ENCODE data around the gene HCFC1R1. TPM values are rescaled to one million over a fixed set of nuclear protein-coding genes. Genes with fewer than 3 reads are reported as not detected.

HCFC1R1 gene
- polyA plus RNA-seq, 3 donors = 16.7 to 27.1 (median 19.9) TPM

- H3K27me3 ChIP-seq (ENCODE audit: control insufficient read depth in 2 of 2, insufficient read depth in 2 of 2, low read length in 2 of 2) = peaks cover 0 to 14% of the 10 kb centered on the region in 2 donors
- intact Hi-C loops (cut with micrococcal nuclease) = loop anchor here (2.0 to 10.0 kb wide), 5 partner anchors 16 to 1249 kb away; partner anchors contain the start of genes ELOB (in 1 of the 2), PAQR4 (in 1 of the 2) and TFAP4 (in 1 of the 2)
- Mint-ChIP-seq H3K27ac (peak overlapping the region; percentile 87 to 99 (median 95)), H3K4me3 (peak overlapping the region; percentile 88 to 96), H3K27me3 (ENCODE audit: low read depth in 3 of 3) (peaks cover 18 to 21% (median 19%) of the 10 kb centered on the region in 3 donors), H3K36me3 (peaks cover 18 to 24% of the 10 kb centered on the region in 2 donors), H3K9me3 (peaks cover 0 to 8% (median 0%) of the 10 kb centered on the region in 7 donors), H3K4me1 (peaks cover 58% of the 10 kb centered on the region)
- peak overlapping the region; percentile 42 for H2AFZ ChIP-seq (ENCODE audit: insufficient read depth, low read depth, low read length, poor library complexity, severe bottlenecking)
- H4K20me1 ChIP-seq (ENCODE audit: insufficient read depth, low read length) = peaks cover 66% of the 10 kb centered on the region
- H3K4me1 ChIP-seq (ENCODE audit: control insufficient read depth in 1 of 2, insufficient read depth in 2 of 2, low read length in 2 of 2) = peaks cover 61 to 65% of the 10 kb centered on the region in 2 donors
- peak overlapping the region in 2 of 3 experiments; percentile 58 to 91 for H3K4me3 ChIP-seq (replicated peaks in 1 of 3; ENCODE audit: low read depth in 2 of 3, low read length in 3 of 3)
- peak in 2 of 3 donors; percentile 49 to 50 for DNase-seq
- H3K9me3 ChIP-seq (replicated peaks in 1 of 2; ENCODE audit: control insufficient read depth in 1 of 2, insufficient read depth in 1 of 2, low read length in 2 of 2) = no peaks in the 10 kb centered on the region
- H3K9ac ChIP-seq (ENCODE audit: insufficient read depth, low read length, poor library complexity, severe bottlenecking) = peak overlapping the region; percentile 44
- peak overlapping the region; percentile 99 for H3K4me2 ChIP-seq (replicated peaks; ENCODE audit: extremely low read depth, low read length, poor library complexity, severe bottlenecking)
- 38% methylated on average over 6 of the region's 8 CpGs for WGBS (ENCODE audit: insufficient coverage)
- H3K79me2 ChIP-seq (ENCODE audit: insufficient read depth, low read length) = no peaks in the 10 kb centered on the region
- H3K27ac ChIP-seq (ENCODE audit: low read depth in 1 of 2, low read length in 2 of 2) = peak overlapping the region; percentile 18 to 96
- H3K36me3 ChIP-seq (replicated peaks in 1 of 2; ENCODE audit: control insufficient read depth in 1 of 2, insufficient read depth in 2 of 2, low read length in 2 of 2) = peaks cover 19 to 21% of the 10 kb centered on the region in 2 donors
- no peak for TF ChIP-seq CTCF (IDR thresholded peaks at IDR 0.05)
Observed at GRCh38 chr16:3022684-3023414, 893 bp downstream of the HCFC1R1 start.

DNA sequence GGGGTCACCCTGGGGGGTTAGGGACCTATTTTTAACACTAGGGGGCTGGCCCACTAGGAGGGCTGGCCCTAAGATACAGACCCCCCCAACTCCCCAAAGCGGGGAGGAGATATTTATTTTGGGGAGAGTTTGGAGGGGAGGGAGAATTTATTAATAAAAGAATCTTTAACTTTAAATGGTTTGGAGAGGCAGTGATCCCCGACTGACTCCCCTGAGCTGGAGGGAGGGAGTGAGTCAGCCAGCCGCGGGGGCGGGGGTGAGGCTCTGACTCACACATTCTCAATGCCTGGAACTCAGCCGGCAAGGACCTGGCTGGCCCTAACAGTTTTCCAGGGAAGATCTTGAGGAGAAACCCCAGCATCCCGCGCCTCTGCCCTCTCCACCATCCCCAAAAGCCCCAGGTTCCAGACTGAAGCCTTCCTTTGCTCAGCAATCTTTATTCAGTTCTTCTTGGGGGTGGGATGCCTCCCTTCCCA lies 1.5 kb downstream of the HCFC1R1 start:
- peak overlapping the region; percentile 87 to 99 (median 95) for H3K27ac Mint-ChIP-seq
- Histone ChIP-seq H3K9ac (ENCODE audit: insufficient read depth, low read length, poor library complexity, severe bottlenecking) (peak overlapping the region; percentile 59), H2AFZ (ENCODE audit: insufficient read depth, low read depth, low read length, poor library complexity, severe bottlenecking) (no peak overlapping the region), H3K36me3 (replicated peaks in 1 of 2; ENCODE audit: control insufficient read depth in 1 of 2, insufficient read depth in 2 of 2, low read length in 2 of 2) (peaks cover 18 to 19% of the 10 kb centered on the region in 2 donors), H3K4me3 (replicated peaks in 1 of 3; ENCODE audit: low read depth in 2 of 3, low read length in 3 of 3) (peak overlapping the region in 2 of 3 experiments; percentile 60 to 91), H3K9me3 (replicated peaks in 1 of 2; ENCODE audit: control insufficient read depth in 1 of 2, insufficient read depth in 1 of 2, low read length in 2 of 2) (no peaks in the 10 kb centered on the region), H3K79me2 (ENCODE audit: insufficient read depth, low read length) (no peaks in the 10 kb centered on the region), H3K27ac (ENCODE audit: low read depth in 1 of 2, low read length in 2 of 2) (peak overlapping the region; percentile 18 to 96), H3K4me2 (replicated peaks; ENCODE audit: extremely low read depth, low read length, poor library complexity, severe bottlenecking) (peak overlapping the region; percentile 99), H4K20me1 (ENCODE audit: insufficient read depth, low read length) (peaks cover 61% of the 10 kb centered on the region), H3K4me1 (ENCODE audit: control insufficient read depth in 1 of 2, insufficient read depth in 2 of 2, low read length in 2 of 2) (peaks cover 62 to 64% of the 10 kb centered on the region in 2 donors), H3K27me3 (ENCODE audit: control insufficient read depth in 2 of 2, insufficient read depth in 2 of 2, low read length in 2 of 2) (peaks cover 0 to 17% of the 10 kb centered on the region in 2 donors)
- 0% methylated on average over 3 of the region's 8 CpGs for WGBS (ENCODE audit: insufficient coverage)
- peaks cover 0 to 8% (median 0%) of the 10 kb centered on the region in 7 donors for H3K9me3 Mint-ChIP-seq
- DNase-seq = peak; percentile 81 to 89 (median 87)
- H3K36me3 Mint-ChIP-seq = peaks cover 17 to 20% of the 10 kb centered on the region in 2 donors
- H3K27me3 Mint-ChIP-seq (ENCODE audit: low read depth in 3 of 3) = peaks cover 18 to 24% (median 20%) of the 10 kb centered on the region in 3 donors
- TF ChIP-seq CTCF (IDR thresholded peaks at IDR 0.05) = no peak
- H3K4me1 Mint-ChIP-seq = peaks cover 56% of the 10 kb centered on the region
- intact Hi-C loops (cut with micrococcal nuclease) = loop anchor here (2.0 to 10.0 kb wide), 5 partner anchors 15 to 1250 kb away; partner anchors contain the start of genes ELOB (in 1 of the 2), PAQR4 (in 1 of the 2) and TFAP4 (in 1 of the 2)
- peak overlapping the region; percentile 88 to 96 for H3K4me3 Mint-ChIP-seq

All from CD14-positive monocyte (primary cell).